ENCODE results near the gene CYRIA.

CYRIA gene

GRCh38 chr2:16640867-16641266 is 24.8 kb downstream of the CYRIA start:
- DNase-seq (ENCODE audit: low read depth) = no peak
- TF ChIP-seq CTCF (IDR thresholded peaks at IDR 0.05; ENCODE audit: control insufficient read depth, extremely low read depth, insufficient read depth) = no peak
- H3K4me3 ChIP-seq (ENCODE audit: low read depth, low read length) = no peak overlapping the region

GRCh38 chr2:16640001-16640700 is 25.5 kb downstream of the CYRIA start:
- TF ChIP-seq CTCF (IDR thresholded peaks at IDR 0.05; ENCODE audit: control insufficient read depth, extremely low read depth, insufficient read depth) = no peak
- no peak overlapping the region for H3K4me3 ChIP-seq (ENCODE audit: low read depth, low read length)
- DNase-seq (ENCODE audit: low read depth) = no peak

- no peak overlapping the region for H3K4me3 ChIP-seq (ENCODE audit: low read depth, low read length)
- peak; percentile 20; the same call in 1 of the 2 replicates for TF ChIP-seq CTCF (IDR thresholded peaks at IDR 0.05; ENCODE audit: control insufficient read depth, extremely low read depth, insufficient read depth)
- no peak for DNase-seq (ENCODE audit: low read depth)
Measured at GRCh38 chr2:16639431-16639830, 26.2 kb downstream of the CYRIA start.

- DNase-seq (ENCODE audit: low read depth) = no peak
- TF ChIP-seq CTCF (IDR thresholded peaks at IDR 0.05; ENCODE audit: control insufficient read depth, extremely low read depth, insufficient read depth) = no peak
- H3K4me3 ChIP-seq (ENCODE audit: low read depth, low read length) = no peak overlapping the region
Measured at GRCh38 chr2:16638946-16639345, 26.7 kb downstream of the CYRIA start.

- no peak for TF ChIP-seq CTCF (IDR thresholded peaks at IDR 0.05; ENCODE audit: control insufficient read depth, extremely low read depth, insufficient read depth)
- DNase-seq (ENCODE audit: low read depth) = no peak
- no peak overlapping the region for H3K4me3 ChIP-seq (ENCODE audit: low read depth, low read length)
Measured at GRCh38 chr2:16637304-16637703, 28.3 kb downstream of the CYRIA start.

- no peak for DNase-seq (ENCODE audit: low read depth)
- H3K4me3 ChIP-seq (ENCODE audit: low read depth, low read length) = no peak overlapping the region
- no peak for TF ChIP-seq CTCF (IDR thresholded peaks at IDR 0.05; ENCODE audit: control insufficient read depth, extremely low read depth, insufficient read depth)
Measured at GRCh38 chr2:16635791-16636699, 29.6 kb downstream of the CYRIA start.

Measured in LNCaP clone FGC (cell line).